ENCODE data around the gene VWA5B2. TPM values are rescaled to one million over a fixed set of nuclear protein-coding genes. Genes with fewer than 3 reads are reported as not detected.

The VWA5B2 gene
- total RNA-seq, 1 experiment from 2014 or later, result not detected

DNA sequence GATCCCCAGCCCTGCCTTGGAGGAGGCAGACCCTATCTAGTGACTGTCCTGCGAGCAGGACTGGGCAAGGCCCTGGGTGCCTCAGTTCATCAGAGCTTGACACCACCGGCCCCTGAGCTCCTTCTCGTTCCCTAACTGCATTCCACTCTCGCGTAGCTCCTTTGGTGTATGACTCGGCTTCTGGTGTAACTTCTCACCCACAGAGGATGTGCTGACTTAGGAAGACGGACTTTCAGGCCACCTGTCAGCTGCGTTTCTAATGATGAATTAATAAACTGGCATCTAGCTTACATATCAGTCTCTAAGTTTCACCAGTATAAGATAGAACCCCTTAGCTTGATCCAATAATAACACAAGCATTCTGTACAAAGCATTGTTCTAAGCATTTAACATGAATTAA lies 25.9 kb upstream of the VWA5B2 start:
- intact Hi-C loops (cut with micrococcal nuclease), result no loop called here
- Mint-ChIP-seq H3K27ac (ENCODE audit: low read depth, unreplicated experiment) (no peak overlapping the region), H3K4me3 (ENCODE audit: unreplicated experiment) (no peak overlapping the region), H3K27me3 (ENCODE audit: insufficient read depth, unreplicated experiment) (peaks cover 26% of the 10 kb centered on the region), H3K9me3 (ENCODE audit: unreplicated experiment) (no peaks in the 10 kb centered on the region), H3K4me1 (ENCODE audit: insufficient read depth, unreplicated experiment) (no peaks in the 10 kb centered on the region), H3K36me3 (ENCODE audit: insufficient read depth, unreplicated experiment) (no peaks in the 10 kb centered on the region)
- ChIA-PET CTCF (no interaction called here), POLR2A (interaction anchor here (0.8 kb wide), 2 partner anchors 13 to 17 kb away, joined by 3 read pairs; no protein-coding TSS in a partner anchor)
- TF ChIP-seq, protein P1, sequence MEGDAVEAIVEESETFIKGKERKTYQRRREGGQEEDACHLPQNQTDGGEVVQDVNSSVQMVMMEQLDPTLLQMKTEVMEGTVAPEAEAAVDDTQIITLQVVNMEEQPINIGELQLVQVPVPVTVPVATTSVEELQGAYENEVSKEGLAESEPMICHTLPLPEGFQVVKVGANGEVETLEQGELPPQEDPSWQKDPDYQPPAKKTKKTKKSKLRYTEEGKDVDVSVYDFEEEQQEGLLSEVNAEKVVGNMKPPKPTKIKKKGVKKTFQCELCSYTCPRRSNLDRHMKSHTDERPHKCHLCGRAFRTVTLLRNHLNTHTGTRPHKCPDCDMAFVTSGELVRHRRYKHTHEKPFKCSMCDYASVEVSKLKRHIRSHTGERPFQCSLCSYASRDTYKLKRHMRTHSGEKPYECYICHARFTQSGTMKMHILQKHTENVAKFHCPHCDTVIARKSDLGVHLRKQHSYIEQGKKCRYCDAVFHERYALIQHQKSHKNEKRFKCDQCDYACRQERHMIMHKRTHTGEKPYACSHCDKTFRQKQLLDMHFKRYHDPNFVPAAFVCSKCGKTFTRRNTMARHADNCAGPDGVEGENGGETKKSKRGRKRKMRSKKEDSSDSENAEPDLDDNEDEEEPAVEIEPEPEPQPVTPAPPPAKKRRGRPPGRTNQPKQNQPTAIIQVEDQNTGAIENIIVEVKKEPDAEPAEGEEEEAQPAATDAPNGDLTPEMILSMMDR (IDR thresholded peaks at IDR 0.05; ENCODE audit: unreplicated experiment), result no peak
- BruUV-seq (replicated peaks), result no TSS peak
- no peak for DNase-seq (ENCODE audit: unreplicated experiment)

GRCh38 chr3:184209146-184209923 lies 20.1 kb upstream of the VWA5B2 start:
- no peak overlapping the region for H3K27ac Mint-ChIP-seq (ENCODE audit: low read depth, unreplicated experiment)

GRCh38 chr3:184211297-184211696 lies 18.1 kb upstream of the VWA5B2 start:
- BruUV-seq (replicated peaks), result no TSS peak
- ChIA-PET CTCF (interaction anchor here (0.7 to 2.2 kb wide), 3 partner anchors 11 to 678 kb away, joined by 4 to 9 read pairs (median 5); no protein-coding TSS in a partner anchor), POLR2A (no interaction called here)
- no peaks in the 10 kb centered on the region for H3K9me3 Mint-ChIP-seq (ENCODE audit: unreplicated experiment)
- H3K4me1 Mint-ChIP-seq (ENCODE audit: insufficient read depth, unreplicated experiment), result no peaks in the 10 kb centered on the region
- TF ChIP-seq, protein P1 (IDR thresholded peaks at IDR 0.05; ENCODE audit: unreplicated experiment), result no peak
- H3K27me3 Mint-ChIP-seq (ENCODE audit: insufficient read depth, unreplicated experiment), result peaks cover 17% of the 10 kb centered on the region
- no peaks in the 10 kb centered on the region for H3K36me3 Mint-ChIP-seq (ENCODE audit: insufficient read depth, unreplicated experiment)
- no peak for DNase-seq (ENCODE audit: unreplicated experiment)
- no peak overlapping the region for H3K27ac Mint-ChIP-seq (ENCODE audit: low read depth, unreplicated experiment)
- intact Hi-C loops (cut with micrococcal nuclease), result no loop called here
- H3K4me3 Mint-ChIP-seq (ENCODE audit: unreplicated experiment), result no peak overlapping the region

More at GRCh38 chr3:184209146-184209923, 20.1 kb upstream of the VWA5B2 start:
- Mint-ChIP-seq H3K4me1 (ENCODE audit: insufficient read depth, unreplicated experiment) (no peaks in the 10 kb centered on the region), H3K4me3 (ENCODE audit: unreplicated experiment) (no peak overlapping the region), H3K9me3 (ENCODE audit: unreplicated experiment) (no peaks in the 10 kb centered on the region), H3K36me3 (ENCODE audit: insufficient read depth, unreplicated experiment) (no peaks in the 10 kb centered on the region), H3K27me3 (ENCODE audit: insufficient read depth, unreplicated experiment) (peaks cover 26% of the 10 kb centered on the region)
- CTCF ChIA-PET, result interaction anchor here (0.9 kb wide), 1 partner anchor 19 kb away, joined by 6 read pairs; no protein-coding TSS in a partner anchor
- TF ChIP-seq, protein P1 (IDR thresholded peaks at IDR 0.05; ENCODE audit: unreplicated experiment), result no peak
- no peak for DNase-seq (ENCODE audit: unreplicated experiment)
- intact Hi-C loops (cut with micrococcal nuclease), result no loop called here
- POLR2A ChIA-PET, result interaction anchor here (0.7 kb wide), 1 partner anchor 26 kb away, joined by 3 read pairs; no protein-coding TSS in a partner anchor
- no TSS peak for BruUV-seq (replicated peaks)

DNA sequence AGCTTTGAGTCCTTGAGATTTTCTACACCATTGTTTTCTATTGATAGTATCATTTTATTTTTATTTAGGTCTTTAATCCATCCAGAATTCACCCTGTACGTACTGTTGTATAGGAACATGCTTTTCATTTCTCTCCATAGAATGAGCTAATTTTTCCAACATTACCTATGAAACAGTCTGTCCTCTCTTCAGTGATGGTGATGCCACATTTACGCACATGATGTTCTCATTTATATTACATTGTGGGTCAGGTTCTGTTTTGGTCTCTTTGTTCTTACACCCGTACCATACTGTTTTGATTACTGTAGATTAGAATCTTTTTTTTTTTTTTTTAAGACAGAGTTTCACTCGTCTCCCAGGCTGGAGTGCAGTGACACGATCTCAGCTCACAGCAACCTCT lies 17.7 kb upstream of the VWA5B2 start:
- no peaks in the 10 kb centered on the region for H3K36me3 Mint-ChIP-seq (ENCODE audit: insufficient read depth, unreplicated experiment)
- TF ChIP-seq, protein P1 (IDR thresholded peaks at IDR 0.05; ENCODE audit: unreplicated experiment), result no peak
- DNase-seq (ENCODE audit: unreplicated experiment), result no peak
- H3K27me3 Mint-ChIP-seq (ENCODE audit: insufficient read depth, unreplicated experiment), result peaks cover 13% of the 10 kb centered on the region
- ChIA-PET CTCF (interaction anchor here (0.7 to 2.2 kb wide), 3 partner anchors 10 to 16 kb away, joined by 3 to 9 read pairs (median 4); no protein-coding TSS in a partner anchor), POLR2A (no interaction called here)
- no peak overlapping the region for H3K27ac Mint-ChIP-seq (ENCODE audit: low read depth, unreplicated experiment)
- no peaks in the 10 kb centered on the region for H3K4me1 Mint-ChIP-seq (ENCODE audit: insufficient read depth, unreplicated experiment)
- intact Hi-C loops (cut with micrococcal nuclease), result no loop called here
- H3K9me3 Mint-ChIP-seq (ENCODE audit: unreplicated experiment), result no peaks in the 10 kb centered on the region
- no peak overlapping the region for H3K4me3 Mint-ChIP-seq (ENCODE audit: unreplicated experiment)
- BruUV-seq (replicated peaks), result no TSS peak

Measured in MCF 10A (cell line).